ENCODE results near the gene EFCAB11.

GRCh38 chr14:89986462-89987160, 32.1 kb upstream of the EFCAB11 start:
- TF ChIP-seq RFX5 (IDR thresholded peaks at IDR 0.05; ENCODE audit: low read depth, low read length) (no peak), CTCF (conservative IDR thresholded peaks at IDR 0.05; ENCODE audit: low read depth, low read length) (no peak), RAD21 (IDR thresholded peaks at IDR 0.05; ENCODE audit: low read length) (no peak), SMC3 (IDR thresholded peaks at IDR 0.05; ENCODE audit: low read depth, low read length) (no peak), MAFK (IDR thresholded peaks at IDR 0.05; ENCODE audit: low read depth, low read length) (no peak), MXI1 (IDR thresholded peaks at IDR 0.05; ENCODE audit: borderline replicate concordance, low read depth, low read length) (no peak), MAZ (IDR thresholded peaks at IDR 0.05; ENCODE audit: borderline replicate concordance, low read depth, low read length) (no peak), POLR2A (IDR thresholded peaks at IDR 0.05; ENCODE audit: low read depth, low read length) (no peak), FOS (IDR thresholded peaks at IDR 0.05; ENCODE audit: low read depth, low read length) (no peak), BHLHE40 (IDR thresholded peaks at IDR 0.05; ENCODE audit: low read depth, low read length) (no peak)
